ENCODE results near the gene TSGA10IP. TPM values are rescaled to one million over a fixed set of nuclear protein-coding genes. Genes with fewer than 3 reads are reported as not detected.
A peak's percentile ranks its signal among the peaks of the same experiment; 100 is the strongest.

TSGA10IP gene
- total and polyA plus RNA-seq, 2 experiments from 2014 or later: not detected

DNA sequence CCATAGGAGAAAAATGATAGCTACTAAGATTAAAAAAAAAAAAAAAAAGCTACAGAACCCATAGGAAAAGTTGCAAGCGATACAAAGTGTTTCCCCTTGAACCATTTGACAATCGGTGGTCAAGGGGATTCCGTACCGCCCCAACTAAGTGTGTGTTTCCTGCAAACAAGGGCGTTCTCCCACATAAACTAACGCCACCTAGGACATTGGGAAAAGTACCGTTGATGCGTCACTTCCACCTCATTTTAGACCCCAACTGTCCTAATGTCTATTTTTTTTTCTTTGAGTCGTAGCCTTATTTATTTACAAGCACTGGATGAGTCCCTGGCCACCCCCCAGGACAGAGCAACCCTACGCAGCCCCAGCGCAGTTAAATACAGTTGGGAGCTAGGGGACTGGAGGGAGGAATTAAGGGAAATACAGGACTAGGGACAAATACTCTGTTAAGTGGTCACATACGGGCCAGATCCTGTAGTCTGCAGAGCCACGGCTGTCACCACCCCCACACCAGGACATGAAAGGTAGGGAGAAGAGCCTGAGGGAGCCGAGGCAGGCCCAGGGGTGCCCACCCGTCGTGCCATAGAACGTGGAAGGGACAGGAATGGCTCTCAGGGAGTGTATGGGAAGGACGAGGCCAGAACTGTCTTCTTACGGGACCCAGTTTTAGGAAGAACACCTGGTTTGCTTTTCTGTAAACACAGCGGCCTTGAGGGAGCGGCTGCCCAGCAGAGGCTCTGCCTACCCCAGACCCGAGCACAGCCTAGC is 37.7 kb downstream of the TSGA10IP start:
- no peak for TF ChIP-seq EZH2 (IDR thresholded peaks at IDR 0.05; ENCODE audit: insufficient read depth, poor library complexity, severe bottlenecking)
- TF ChIP-seq EZH2phosphoT487 (IDR thresholded peaks at IDR 0.05; ENCODE audit: insufficient read depth, low read depth): no peak
- Histone ChIP-seq H3K27me3 (replicated peaks; ENCODE audit: insufficient read depth) (no peaks in the 10 kb centered on the region), H3K4me2 (ENCODE audit: unreplicated experiment) (no peak overlapping the region), H3K4me3 (no peak overlapping the region), H3K79me2 (ENCODE audit: insufficient read depth) (no peaks in the 10 kb centered on the region), H3K36me3 (ENCODE audit: low read depth) (no peaks in the 10 kb centered on the region), H3K27ac (no peak overlapping the region), H4K20me1 (ENCODE audit: insufficient read depth) (no peaks in the 10 kb centered on the region), H3K9me3 (ENCODE audit: low read depth) (no peaks in the 10 kb centered on the region), H2AFZ (no peak overlapping the region), H3F3A (ENCODE audit: insufficient read depth) (peaks cover 5% of the 10 kb centered on the region; the same call in 1 of the 2 replicates), H3K9me2 (ENCODE audit: insufficient read depth) (no peaks in the 10 kb centered on the region), H3K9ac (no peak overlapping the region), H3K4me1 (ENCODE audit: insufficient read depth) (no peaks in the 10 kb centered on the region)
- in situ Hi-C loops (cut with MboI): loop anchor here (10.0 kb wide), 1 partner anchor 98 kb away; the partner anchor contains the start of gene FIBP
- WGBS, 2 experiments (ENCODE audit: low coverage in 1 of 2, low lambda C conversion rate in 2 of 2, missing lambda C conversion rate in 2 of 2): 73 to 79% methylated on average over 22 of the region's 22 CpGs
- no peak for DNase-seq

DNA sequence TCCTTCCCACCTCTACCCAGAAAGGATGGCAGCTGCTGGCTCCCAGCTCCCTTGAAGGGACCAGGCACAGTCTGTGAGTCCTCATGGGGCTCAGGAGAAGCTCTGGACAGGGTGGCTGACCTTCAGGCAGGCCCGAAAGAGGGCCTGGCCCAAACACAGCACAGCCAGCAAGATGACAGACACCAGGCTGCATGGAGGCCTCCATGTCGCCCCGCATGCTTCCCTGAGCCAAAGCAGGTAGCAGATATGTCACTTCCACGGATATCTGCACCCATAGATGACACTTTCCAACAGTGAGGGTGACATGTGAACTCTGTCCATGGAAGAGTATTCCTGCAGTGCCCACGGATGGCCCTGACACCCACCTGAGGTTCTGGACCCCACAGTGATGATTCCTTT is 38.3 kb downstream of the TSGA10IP start:
- no peaks in the 10 kb centered on the region for H3K9me2 ChIP-seq (ENCODE audit: insufficient read depth)
- DNase-seq: no peak
- no peaks in the 10 kb centered on the region for H3K9me3 ChIP-seq (ENCODE audit: low read depth)
- H3K4me1 ChIP-seq (ENCODE audit: insufficient read depth): no peaks in the 10 kb centered on the region
- no peak overlapping the region for H3K4me3 ChIP-seq
- H3K36me3 ChIP-seq (ENCODE audit: low read depth): no peaks in the 10 kb centered on the region
- in situ Hi-C loops (cut with MboI): loop anchor here (10.0 kb wide), 1 partner anchor 99 kb away; the partner anchor contains the start of gene FIBP
- 76 to 83% methylated on average over 5 of the region's 5 CpGs for WGBS, 2 experiments (ENCODE audit: low coverage in 1 of 2, low lambda C conversion rate in 2 of 2, missing lambda C conversion rate in 2 of 2)
- TF ChIP-seq EZH2phosphoT487 (IDR thresholded peaks at IDR 0.05; ENCODE audit: insufficient read depth, low read depth): no peak
- TF ChIP-seq EZH2 (IDR thresholded peaks at IDR 0.05; ENCODE audit: insufficient read depth, poor library complexity, severe bottlenecking): no peak
- H3K27me3 ChIP-seq (replicated peaks; ENCODE audit: insufficient read depth): no peaks in the 10 kb centered on the region
- no peaks in the 10 kb centered on the region for H3K79me2 ChIP-seq (ENCODE audit: insufficient read depth)
- no peak overlapping the region for H2AFZ ChIP-seq
- H3F3A ChIP-seq (ENCODE audit: insufficient read depth): peaks cover 5% of the 10 kb centered on the region; the same call in 1 of the 2 replicates
- H3K27ac ChIP-seq: no peak overlapping the region
- H4K20me1 ChIP-seq (ENCODE audit: insufficient read depth): no peaks in the 10 kb centered on the region
- no peak overlapping the region for H3K4me2 ChIP-seq (ENCODE audit: unreplicated experiment)
- H3K9ac ChIP-seq: no peak overlapping the region

DNA sequence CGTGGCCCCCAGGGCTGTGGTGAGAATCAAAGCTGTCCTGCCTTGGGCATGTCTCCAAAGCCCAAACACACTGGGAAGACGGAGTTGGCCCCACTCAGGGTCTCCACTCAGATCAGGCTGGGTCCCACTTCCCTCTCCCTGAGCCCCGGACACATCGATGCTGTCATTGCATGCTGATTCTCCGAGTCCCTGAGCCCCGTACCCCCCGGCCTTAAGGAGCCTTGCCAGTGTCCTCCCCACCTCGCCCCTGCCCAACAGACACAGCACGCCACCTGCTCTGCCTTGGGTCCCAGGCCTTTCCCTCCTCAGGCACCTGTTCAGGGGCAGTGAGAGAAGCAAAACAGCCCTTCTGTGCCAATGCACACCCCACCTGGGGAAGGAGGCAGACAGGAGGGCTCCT is 42.1 kb downstream of the TSGA10IP start:
- Histone ChIP-seq H3K79me2 (ENCODE audit: insufficient read depth) (no peaks in the 10 kb centered on the region), H3K27ac (no peak overlapping the region), H3K4me2 (ENCODE audit: unreplicated experiment) (no peak overlapping the region), H3K9me3 (ENCODE audit: low read depth) (no peaks in the 10 kb centered on the region), H3K4me3 (no peak overlapping the region), H3F3A (ENCODE audit: insufficient read depth) (peaks cover 16% of the 10 kb centered on the region), H3K36me3 (ENCODE audit: low read depth) (no peaks in the 10 kb centered on the region; the same call in 1 of the 2 replicates), H3K4me1 (ENCODE audit: insufficient read depth) (no peaks in the 10 kb centered on the region), H2AFZ (no peak overlapping the region), H3K9me2 (ENCODE audit: insufficient read depth) (no peaks in the 10 kb centered on the region), H4K20me1 (ENCODE audit: insufficient read depth) (no peaks in the 10 kb centered on the region), H3K27me3 (replicated peaks; ENCODE audit: insufficient read depth) (no peaks in the 10 kb centered on the region), H3K9ac (no peak overlapping the region)
- TF ChIP-seq EZH2 (IDR thresholded peaks at IDR 0.05; ENCODE audit: insufficient read depth, poor library complexity, severe bottlenecking) (no peak), EZH2phosphoT487 (IDR thresholded peaks at IDR 0.05; ENCODE audit: insufficient read depth, low read depth) (no peak)
- in situ Hi-C loops (cut with MboI): loop anchor here (10.0 kb wide), 1 partner anchor 103 kb away; the partner anchor contains the start of gene FIBP
- 79 to 85% methylated on average over 8 to 9 of the region's 9 CpGs for WGBS, 2 experiments (ENCODE audit: low coverage in 1 of 2, low lambda C conversion rate in 2 of 2, missing lambda C conversion rate in 2 of 2)
- no peak for DNase-seq

DNA sequence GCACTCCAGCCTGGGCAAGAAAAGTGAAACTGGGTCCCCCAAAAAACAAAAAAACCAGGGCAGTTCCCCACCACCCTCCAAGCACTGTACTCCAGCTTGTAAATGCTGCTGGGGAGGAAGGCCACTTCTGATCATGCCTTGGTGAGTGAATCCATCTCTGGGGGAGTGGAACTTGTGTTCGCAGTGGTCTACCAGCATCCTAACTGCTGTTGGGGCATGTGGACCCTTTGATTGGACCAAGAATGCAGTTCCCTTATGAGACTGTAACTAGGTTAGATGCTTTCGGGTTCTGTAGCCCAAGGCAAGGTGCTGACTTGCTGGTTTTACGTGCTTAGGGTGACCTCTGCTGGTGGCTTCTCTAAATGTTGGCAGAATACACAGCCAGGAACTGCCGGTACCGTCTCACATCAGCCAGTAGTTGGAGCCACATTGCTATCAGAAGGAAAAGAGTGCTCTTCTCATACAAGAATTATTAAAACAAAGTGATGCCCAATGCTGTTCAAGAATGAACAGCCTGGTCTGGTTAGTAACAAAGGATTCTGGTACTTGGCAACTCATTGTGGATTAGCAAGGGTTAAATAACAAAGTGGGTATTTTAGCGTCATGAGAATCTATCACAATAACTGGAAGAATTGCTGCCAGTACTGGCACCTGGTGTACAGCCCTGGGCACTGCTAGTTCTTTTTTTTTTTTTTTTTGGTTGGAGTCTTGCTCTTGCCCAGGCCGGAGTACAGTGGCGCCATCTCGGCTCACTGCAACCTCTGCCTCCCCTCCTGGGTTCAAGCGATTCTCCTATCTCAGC is 43.7 kb downstream of the TSGA10IP start:
- Histone ChIP-seq H4K20me1 (ENCODE audit: insufficient read depth) (no peaks in the 10 kb centered on the region), H3K9me2 (ENCODE audit: insufficient read depth) (no peaks in the 10 kb centered on the region), H3K4me3 (no peak overlapping the region), H3F3A (ENCODE audit: insufficient read depth) (peaks cover 16% of the 10 kb centered on the region), H3K79me2 (ENCODE audit: insufficient read depth) (no peaks in the 10 kb centered on the region), H3K9me3 (ENCODE audit: low read depth) (no peaks in the 10 kb centered on the region), H2AFZ (no peak overlapping the region), H3K9ac (0 out of 2 replicates have a peak overlapping the region, but pooled peaks have one; percentile 2), H3K4me1 (ENCODE audit: insufficient read depth) (no peaks in the 10 kb centered on the region), H3K4me2 (ENCODE audit: unreplicated experiment) (no peak overlapping the region), H3K36me3 (ENCODE audit: low read depth) (no peaks in the 10 kb centered on the region; the same call in 1 of the 2 replicates), H3K27me3 (replicated peaks; ENCODE audit: insufficient read depth) (no peaks in the 10 kb centered on the region), H3K27ac (peak overlapping the region; percentile 43)
- 13 to 16% methylated on average over 7 to 10 of the region's 10 CpGs for WGBS, 2 experiments (ENCODE audit: low coverage in 1 of 2, low lambda C conversion rate in 2 of 2, missing lambda C conversion rate in 2 of 2)
- TF ChIP-seq EZH2phosphoT487 (IDR thresholded peaks at IDR 0.05; ENCODE audit: insufficient read depth, low read depth): no peak
- TF ChIP-seq EZH2 (IDR thresholded peaks at IDR 0.05; ENCODE audit: insufficient read depth, poor library complexity, severe bottlenecking): no peak
- DNase-seq: peak; percentile 95
- in situ Hi-C loops (cut with MboI): loop anchor here (10.0 kb wide), 1 partner anchor 104 kb away; the partner anchor contains the start of gene FIBP

All from GM23248 (cell line).